ENCODE measurements around the gene CIZ1.
A peak's percentile ranks its signal among the peaks of the same experiment; 100 is the strongest.
"Not testable (repeated sequence)": the region's sequence is repeated elsewhere in the genome, so short reads cannot be mapped to it uniquely, and the experiment has no call there.

Gene CIZ1

DNA sequence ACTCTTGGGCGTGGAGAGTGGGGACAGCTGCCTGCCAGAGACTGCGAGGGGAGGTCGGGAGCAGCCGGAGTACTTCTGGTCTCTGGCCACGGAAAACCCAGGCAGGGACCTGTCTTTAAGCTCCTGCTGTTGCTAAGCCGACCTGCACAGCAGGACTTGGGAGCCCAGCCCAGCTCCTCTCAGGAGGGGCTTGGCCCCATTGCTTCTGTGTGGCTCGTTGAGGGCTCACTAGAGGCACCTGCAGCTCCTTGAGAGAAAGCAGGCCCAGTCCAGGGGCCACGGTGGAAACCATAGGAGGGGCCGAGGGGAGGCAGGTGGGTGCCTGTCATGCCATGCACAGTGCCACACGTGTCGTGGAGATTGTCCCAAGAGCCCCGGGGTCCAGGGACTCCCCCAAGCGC is 45.4 kb downstream of the CIZ1 start:
- DNase-seq (ENCODE audit: low spot score) = no peak

DNA sequence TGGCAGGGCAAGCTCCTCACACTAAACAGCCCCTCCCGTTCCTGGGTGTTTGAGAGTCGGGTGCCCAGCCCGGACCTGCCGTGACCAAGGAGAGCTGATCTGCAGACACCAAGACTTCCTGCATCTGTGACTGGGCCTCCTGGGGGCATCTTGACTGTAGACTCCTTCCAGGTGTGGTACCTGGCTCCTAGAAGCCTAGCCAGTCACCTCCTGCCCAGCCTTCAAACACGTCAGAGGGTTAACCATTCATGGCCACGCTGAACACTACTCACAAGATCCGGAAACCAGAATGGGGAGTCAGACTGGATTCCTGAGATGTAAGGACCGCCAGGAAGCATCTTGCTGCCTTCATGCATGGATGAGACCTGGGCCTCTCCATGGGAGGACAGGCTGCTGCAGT is 45.8 kb downstream of the CIZ1 start:
- no peak for DNase-seq (ENCODE audit: low spot score)

DNA sequence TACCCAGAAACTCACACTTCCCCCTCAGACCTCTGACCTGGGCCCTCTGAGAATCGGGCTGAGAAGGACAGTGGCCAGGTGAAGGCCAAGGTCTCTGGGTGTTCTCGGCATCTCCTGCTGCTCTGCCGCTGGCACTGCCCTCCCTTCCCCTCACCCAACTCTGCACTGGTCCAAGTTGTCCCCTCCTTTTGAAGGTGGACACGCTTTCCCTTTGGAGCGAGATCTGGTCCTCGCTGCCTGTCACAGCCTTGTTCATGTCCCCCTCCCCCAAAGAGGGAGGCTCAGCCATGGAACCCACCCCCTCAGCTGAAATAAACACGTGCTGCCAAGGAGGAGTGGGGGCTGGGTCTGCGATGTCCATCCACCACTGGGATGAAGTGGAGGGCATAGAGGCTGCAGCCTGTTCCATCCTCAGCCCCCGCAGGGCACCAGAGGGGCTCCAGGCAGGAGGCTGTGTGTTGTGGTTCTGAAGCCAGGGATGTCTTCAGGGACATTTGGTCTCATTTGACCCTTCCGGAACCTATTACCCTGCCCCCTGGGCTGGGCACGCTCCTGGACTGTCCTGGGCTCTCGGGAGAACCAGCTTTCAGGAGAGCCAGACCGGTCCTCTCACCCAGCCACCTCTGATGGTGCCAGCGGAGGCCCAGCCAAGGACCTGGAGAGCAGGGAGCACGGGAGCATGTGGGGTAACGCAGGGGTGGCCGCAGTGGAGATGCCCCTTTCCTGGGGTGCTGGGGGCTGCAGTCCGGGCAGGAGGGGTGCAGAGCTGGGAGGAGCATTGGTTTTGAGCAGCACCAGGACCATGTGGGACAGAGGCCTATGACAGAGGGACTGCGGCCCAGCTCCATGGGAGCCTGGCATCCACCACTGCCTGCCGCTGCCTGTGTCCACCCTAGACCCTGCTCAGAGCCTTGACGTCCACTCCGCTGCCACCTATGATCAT is 46.9 kb downstream of the CIZ1 start:
- DNase-seq (ENCODE audit: low spot score) = no peak

DNA sequence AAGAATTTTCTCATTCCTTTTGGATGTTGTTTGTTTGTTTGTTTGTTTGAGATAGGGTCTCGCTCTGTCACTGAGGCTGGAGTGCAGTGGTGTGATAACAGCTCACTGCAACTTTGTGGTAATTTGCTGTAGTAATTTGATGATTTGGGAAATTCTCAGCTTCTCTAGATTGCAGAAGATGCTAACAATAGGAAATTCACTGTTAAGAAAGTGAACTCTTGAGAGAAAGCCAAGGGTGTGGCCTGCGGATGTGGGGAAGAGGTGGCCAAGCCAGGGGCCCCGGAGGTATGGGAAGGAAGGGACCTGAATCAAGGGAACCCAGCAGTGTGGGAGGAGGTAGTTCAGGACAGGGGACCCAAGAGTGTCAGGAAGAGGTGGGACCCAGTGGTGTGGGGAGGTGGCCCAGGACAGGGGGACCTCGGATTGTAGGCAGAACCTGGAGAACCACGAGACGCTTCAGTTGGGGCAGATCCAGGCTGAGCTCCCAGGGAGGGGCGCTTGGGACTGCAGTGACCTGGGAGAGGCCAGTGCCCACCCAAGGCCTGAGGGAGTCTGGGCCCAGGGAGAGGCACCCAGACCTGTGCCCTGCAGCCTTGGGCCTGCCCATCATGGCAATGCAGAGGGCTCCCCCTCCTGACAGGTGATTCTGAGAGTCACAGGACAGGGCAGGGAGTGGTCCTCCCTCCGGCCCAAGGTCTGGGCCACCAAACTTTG is 47.7 kb downstream of the CIZ1 start:
- no peak for DNase-seq (ENCODE audit: low spot score)

DNA sequence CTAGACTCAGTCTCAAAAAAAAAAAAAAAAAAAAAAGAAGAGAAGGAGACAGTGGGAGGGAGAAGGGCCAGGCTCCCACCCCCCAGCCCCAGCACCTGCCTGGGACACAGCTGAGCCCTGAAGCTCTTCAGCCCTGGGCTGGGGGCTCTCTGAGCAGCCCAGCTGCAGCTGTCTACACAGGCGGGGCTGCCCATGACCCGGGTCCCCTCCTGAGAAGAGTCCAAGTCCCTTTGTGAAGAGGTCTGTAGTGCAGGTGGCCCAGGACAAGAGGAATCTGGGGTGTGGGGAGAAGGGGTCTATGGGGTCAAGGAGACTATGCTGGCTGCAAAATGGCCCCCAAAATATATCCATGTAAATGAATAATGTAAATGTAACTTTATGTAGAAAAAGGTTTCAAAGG is 48.8 kb downstream of the CIZ1 start:
- DNase-seq (ENCODE audit: low spot score) = no peak

DNA sequence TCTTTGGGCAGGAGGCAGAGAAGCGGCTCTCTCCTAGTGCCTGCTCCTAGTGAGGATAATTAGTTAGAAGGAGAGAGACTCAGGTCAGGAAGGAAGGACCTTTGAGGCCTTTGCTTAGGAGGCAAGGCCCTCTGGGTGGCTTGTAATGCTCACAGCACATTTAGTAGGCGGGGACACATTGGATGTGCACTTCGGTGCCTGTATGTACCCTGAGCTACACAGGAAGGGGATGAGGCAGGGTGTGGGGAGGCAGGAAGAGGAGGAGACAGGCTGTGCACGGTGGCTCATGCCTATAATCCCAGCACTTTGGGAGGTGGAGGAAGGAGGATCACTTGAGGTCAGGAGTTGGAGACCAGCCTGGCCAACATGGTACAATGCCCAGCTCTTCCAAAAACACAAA is 49.3 kb downstream of the CIZ1 start:
- DNase-seq (ENCODE audit: low spot score) = no peak

DNA sequence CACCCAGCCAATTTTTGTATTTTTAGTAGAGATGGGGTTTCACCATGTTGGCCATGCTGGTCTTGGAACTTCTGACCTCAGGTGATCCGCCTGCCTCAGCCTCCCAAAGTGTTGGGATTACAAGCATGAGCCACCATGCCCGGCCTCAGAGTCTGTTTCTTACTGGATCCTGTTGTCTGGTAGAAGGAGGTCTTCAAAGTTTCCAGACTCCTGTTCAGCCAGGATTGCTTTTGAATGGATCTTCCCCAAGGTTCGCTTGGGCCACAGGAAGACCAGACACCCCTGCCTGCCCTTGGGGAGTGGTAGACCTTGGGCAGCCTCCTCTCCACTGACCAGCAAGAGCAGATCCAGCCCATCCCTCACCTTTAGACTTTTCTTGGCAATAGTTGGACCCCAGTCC is 49.8 kb downstream of the CIZ1 start:
- no peak for DNase-seq (ENCODE audit: low spot score)

DNA sequence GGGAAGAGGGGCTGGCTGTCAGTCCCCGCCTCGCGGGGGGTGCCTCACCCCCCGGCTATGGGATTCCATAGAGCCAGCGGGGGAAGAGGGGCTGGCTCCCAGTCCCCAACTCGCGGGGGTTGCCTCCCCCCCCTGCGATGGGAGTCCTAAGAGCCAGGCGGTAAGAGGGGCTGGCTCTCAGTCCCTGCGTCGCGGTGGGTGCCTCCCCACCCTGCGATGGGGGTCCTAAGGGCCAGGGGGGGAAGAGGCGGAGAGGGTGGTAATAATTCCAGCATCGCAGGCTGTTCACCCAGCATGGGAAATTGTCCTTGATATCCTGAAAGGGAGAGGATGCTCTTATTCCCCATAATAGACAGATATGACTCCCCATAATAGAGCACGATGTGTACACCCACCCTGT is 51.8 kb downstream of the CIZ1 start:
- no peak for DNase-seq (ENCODE audit: low spot score)

DNA sequence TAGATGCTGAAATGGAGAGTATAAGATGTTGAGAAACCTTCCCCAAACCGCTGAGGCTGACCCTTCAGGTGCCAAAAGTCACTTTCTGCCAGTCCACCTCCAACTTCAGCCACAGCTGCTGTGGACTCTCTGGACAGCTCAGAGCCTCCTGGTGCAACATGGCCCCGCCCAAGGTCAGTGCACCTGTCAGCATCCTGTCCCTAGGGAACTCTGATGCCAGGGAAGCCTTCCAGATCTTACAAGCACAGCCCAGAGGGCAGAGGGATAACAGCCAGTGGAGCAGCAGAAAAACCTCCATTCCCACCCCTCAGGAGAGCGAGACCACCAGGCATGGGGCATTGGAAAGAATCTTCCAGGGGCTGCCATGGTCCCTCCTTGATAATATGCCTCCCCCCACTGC is 53.4 kb downstream of the CIZ1 start:
- no peak for DNase-seq (ENCODE audit: low spot score)

DNA sequence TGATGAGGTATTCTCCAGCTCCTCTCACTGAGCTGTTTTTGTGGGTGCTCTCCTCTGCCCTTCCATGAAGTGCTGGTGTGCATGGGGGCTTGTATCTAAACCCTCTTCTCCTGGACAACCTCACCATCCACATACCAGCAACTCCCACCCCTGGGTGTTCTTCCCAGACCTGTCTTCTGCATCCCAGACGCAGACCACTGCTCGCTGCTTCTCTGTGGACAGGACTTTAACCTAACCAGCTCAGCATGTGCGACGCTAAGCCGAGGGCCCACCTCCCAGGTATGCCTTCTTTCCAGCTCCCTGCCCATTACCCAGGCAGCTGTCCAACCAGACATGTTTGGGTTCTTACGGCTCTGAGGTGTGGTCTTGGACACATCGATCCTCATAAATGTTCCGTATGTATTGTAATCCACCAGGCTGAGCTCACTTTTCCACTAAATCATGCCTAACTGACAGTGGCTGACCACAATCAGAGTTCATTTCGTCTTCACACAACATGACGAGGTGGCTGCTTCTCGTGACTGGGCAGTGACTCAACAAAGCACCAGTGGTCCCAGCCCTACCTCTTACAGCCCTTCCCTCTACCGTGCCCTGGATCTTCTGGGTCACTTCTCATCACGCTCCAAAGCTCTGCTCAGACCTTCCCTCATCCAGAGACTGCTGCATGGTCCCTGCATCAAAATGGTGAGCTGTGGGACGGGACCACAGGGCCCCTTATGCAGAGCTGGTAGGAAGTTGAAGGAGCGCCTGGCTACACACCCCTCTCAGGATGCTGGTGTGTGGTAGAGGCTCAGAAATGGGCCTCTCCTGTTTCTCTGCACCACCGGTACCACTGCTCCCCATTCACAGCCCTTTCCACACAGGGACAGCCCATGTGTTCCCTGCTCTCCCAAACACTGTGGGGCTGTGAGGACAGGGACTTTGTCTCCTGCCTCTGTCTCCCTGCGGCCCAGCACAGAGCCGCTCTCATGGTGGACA is 54.3 kb downstream of the CIZ1 start:
- DNase-seq (ENCODE audit: low spot score) = no peak

DNA sequence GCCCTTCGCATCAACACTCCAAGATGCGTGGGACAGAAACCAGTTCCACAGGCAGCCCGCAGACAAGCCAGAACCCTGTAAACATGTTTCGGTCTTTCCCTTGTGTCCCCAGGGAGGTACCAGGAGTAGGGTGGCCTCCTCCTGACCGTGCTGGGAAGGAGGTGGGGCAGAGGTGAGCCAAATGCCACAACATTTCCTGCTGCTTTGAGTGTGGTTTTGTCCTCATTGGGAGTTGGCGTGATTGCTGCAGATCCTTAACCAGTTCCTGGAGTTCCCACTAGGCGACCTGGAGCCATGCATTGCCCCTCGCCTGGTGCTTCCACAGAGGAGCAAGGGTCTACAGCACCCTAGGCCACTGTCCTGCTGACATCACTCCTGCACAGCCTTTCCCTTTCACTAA is 55.8 kb downstream of the CIZ1 start:
- DNase-seq (ENCODE audit: low spot score) = not testable (repeated sequence)

DNA sequence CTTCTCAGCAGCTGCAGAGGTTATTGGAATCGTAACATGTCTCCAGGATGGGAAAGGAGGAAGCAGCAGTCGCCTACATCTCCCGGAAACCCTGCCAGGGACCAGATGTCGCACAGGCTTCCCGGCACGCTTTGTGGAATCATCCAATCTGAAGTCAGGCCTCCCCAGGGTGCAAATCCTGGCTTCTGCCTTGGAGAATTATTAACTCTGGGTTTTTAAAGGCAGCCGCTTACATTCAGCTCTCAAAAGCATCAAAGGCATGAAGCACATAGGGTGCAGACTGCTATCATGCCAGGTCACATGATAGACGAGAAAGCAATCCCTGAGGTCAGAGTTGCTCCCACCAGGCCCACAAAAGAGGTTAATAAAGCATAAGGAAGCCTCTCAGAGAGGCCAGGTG is 59.2 kb downstream of the CIZ1 start:
- not testable (repeated sequence) for DNase-seq (ENCODE audit: low spot score)

DNA sequence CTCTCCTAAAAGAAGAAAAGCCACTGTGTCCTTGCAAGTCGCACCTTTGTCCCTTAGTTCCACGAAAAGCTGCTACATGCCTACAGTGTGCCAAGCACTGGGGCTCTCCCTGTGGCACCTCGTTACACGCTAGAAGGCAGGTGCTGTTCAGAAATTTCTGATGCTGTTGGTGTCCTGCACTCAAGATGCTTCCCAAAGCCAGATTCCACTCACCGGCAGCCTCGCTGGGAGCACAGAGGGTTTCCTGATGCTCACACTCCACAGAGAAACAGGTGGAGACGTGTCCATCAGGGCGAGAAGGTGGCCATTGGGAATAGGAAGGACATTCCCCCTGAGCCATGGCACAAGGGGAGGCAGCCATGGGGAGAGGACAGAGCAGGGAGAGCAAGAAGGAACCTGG is 60.0 kb downstream of the CIZ1 start:
- DNase-seq (ENCODE audit: low spot score) = not testable (repeated sequence)

DNA sequence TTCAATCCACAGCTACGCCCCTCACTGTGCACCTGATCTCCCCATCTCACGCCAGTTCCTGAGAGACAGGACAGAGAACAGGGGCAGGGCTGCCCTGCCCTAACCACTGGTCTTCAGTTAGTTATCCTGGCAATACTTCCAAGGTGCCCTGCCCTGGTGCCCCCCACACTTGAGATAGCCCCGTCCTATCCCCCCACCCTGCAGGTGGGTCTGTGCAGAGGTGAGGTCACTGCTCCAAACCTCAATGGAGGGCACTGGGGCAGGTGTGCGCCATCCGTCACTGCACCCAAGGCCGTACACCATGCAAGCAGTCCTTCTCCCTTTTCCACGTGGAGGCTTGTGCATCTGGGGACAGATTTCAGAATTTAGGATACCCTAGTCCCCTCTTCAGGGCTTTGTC is 60.7 kb downstream of the CIZ1 start:
- DNase-seq (ENCODE audit: low spot score) = not testable (repeated sequence)

DNA sequence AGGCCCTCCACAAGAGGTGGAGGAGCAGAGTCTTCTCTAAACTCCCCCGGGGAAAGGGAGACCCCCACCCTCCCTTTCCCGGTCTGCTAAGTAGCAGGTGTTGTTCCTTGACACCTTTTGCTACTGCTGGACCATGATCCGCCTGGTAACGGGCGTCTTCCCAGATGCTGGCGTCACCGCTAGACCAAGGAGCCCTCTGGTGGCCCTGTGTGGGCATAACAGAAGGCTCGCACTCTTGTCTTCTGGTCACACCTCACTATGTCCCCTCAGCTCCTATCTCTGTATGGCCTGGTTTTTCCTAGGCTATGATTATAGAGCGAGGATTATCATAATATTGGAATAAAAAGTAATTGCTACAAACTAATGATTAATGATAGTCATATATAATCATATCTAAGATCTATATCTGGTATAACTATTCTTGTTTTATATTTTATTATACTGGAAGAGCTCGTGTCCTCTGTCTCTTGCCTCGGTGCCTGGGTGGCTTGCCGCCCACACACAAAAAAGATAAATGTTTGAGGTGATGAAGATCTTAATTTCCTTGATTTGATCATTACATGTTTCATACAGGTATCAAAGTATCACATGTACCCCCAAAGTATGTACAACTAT is 61.3 kb downstream of the CIZ1 start:
- DNase-seq (ENCODE audit: low spot score) = not testable (repeated sequence)

DNA sequence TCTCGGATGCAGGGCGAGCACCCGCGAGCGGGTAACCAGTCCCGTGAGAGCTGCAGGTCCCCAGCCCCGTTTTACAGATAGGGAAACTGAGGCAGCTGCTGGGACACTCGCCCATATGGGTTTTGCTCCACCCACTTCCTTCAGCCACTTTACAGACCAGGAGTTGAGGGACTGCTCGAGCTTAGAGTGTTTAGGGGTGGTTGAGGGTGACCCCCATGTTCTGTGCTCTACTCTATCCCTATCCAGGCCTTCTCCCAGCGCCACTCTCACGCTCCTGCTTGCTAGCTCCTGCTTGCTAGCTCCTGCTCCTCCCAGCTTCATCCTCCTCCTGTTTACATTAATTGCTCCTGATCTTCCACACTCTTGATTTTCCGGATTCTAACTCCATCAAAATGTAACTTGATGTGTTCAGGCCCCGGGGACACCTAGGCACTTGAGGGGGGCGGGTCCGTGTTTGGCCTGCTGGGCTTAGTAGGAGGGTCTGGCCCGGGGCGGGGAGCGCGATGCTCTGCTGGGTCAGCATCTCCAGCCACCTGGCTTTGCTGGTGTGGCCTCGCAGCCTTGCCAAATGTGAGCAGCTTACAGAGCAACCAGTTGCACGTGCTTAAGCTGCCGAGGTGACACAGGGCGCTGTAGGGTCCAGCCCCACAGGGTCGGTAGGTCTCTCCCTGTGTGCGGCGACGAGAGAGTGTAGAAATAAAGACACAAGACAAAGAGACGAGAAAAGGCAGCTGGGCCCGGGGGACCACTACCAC is 62.4 kb downstream of the CIZ1 start:
- no peak for DNase-seq (ENCODE audit: low spot score)

DNA sequence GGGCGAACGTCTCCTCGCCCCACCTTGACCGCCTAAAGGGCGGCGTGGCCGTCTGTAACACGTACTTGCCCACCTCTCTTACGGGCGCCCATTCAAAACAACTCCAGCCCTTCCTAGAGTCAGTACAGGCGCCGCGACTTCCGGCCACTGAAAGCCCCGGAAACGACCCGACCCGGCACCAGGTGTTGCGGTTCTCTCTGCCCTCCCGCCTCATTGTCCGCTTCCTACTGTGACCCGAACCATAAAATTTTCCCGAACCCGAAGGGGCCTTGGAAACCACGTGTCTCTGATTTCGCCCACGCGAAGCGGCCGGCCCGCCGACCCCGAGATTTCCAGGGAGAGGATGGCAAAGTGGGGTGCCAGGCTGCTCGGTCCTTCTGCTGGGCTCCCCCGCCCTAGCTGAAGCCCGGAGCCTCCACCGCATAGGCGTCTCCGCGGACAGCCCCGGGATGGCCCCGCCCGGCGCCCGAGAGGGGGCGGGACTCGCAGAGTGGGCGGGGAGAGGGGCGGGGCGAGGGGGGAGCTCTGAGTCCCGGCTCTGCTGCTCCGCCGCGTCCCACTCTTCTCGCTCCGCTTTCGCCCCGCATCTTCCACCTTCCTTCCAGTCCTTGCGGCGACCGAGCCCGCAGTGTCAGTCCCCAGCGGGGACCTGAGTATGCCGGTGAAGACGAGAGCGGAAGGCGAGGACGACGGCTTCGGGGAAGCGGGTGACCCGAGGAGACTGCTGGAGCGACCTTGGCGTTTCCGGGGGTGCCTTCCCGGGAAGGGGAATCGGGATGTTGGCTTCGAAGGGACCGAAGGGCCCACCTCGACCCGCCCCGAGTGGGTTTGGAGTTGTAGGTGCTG is 63.2 kb downstream of the CIZ1 start:
- DNase-seq (ENCODE audit: low spot score) = peak; percentile 91

DNA sequence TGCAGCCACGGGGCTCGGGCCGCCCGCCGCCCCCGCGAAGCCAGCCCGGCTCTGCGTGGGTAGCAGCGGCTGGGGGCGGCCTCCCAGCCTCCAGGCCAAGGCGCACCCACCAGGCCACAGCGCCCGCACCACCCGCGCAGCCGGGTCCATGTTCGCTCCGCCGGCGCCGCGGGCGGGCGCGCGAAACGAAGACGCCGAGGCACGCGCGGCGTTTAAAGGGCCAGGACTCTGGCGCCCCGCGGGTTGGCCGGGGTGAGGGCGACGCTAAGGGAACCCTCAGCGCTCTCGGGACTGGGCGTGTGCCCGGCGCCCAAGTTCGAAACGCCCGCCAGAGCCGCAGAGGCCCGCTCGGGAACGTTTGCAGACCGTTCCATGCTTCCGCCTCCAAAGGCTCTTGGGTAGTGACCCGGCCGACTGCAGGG is 63.8 kb downstream of the CIZ1 start, which contains the start of gene PTGES2:
PTGES2 (minus strand) TSS at position 162 of the 422 bp plus-strand sequence; CDS start at position 150, 12 bp downstream.
- peak; percentile 87 for DNase-seq (ENCODE audit: low spot score)

DNA sequence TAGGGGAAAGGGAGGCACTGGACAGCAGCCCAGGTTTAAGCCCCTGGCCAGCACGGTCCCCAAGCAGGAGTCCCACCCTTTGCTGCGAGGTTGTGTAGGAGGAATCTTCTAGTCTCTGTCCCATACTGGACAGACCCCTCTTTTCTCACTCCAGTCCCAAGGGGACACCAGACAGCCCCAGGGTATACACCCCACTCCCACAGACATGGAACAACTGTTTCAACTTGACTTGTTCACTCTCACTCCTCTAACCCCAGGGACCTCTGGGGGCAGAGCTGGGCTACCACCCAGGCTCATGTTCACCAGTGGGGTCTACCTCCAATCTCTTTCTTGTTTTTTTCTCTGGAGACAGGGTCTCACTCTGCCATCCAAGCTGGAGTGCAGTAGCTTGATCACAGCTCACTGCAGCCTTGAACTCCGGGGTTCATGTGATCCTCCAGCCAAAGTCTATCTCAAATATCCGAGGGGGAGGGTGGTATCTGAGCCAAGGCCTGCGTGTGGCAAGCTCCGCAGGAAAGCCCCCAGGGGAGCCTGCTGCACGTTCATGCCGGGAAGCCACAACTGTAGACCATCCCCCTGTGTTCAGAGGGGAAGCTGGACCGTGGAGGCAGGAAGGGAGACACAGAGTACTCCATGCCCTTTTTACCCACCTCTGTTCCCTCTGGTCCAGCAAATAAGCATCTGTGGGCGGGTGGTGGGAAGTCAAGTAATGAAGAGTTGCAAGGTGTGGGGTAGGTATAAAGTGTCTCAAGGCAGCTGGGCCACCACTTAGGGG is 65.6 kb downstream of the CIZ1 start:
- DNase-seq (ENCODE audit: low spot score) = no peak
